ENCODE data around the gene PKD1. TPM values are rescaled to one million over a fixed set of nuclear protein-coding genes. Genes with fewer than 3 reads are reported as not detected.

Gene PKD1
- total RNA-seq, 1 donor from 2014 or later: 97.8 TPM

DNA sequence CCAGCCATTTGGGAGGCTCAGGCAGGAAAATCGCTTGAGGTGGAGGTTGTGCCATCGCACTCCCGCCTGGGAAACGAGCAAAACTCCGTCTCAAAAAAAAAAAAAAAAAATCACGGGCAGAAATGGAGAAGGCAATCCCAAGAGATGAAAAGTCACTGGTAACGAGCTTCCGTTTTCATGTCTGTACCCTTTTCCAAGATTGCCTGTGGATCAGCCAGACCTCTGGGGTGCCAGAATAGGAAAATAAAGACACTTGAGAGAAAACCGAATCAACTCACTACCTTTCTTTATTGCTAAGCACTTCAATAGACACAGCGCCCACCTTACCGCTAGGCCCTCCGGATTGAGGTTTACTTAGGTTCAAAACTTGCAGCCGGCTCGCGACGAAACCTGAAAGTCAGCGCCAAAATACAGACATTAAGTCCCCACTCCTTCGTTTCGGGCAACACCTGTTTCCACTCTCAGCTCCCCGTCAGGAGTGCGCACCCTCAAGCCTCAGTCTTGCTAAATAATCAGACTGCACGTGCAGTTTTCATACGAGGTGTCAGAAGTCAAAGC lies 18.9 kb upstream of the PKD1 start:
- TF ChIP-seq, protein P1, sequence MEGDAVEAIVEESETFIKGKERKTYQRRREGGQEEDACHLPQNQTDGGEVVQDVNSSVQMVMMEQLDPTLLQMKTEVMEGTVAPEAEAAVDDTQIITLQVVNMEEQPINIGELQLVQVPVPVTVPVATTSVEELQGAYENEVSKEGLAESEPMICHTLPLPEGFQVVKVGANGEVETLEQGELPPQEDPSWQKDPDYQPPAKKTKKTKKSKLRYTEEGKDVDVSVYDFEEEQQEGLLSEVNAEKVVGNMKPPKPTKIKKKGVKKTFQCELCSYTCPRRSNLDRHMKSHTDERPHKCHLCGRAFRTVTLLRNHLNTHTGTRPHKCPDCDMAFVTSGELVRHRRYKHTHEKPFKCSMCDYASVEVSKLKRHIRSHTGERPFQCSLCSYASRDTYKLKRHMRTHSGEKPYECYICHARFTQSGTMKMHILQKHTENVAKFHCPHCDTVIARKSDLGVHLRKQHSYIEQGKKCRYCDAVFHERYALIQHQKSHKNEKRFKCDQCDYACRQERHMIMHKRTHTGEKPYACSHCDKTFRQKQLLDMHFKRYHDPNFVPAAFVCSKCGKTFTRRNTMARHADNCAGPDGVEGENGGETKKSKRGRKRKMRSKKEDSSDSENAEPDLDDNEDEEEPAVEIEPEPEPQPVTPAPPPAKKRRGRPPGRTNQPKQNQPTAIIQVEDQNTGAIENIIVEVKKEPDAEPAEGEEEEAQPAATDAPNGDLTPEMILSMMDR (IDR thresholded peaks at IDR 0.05; ENCODE audit: unreplicated experiment): no peak
- DNase-seq (ENCODE audit: low spot score, unreplicated experiment): no peak
- Mint-ChIP-seq H3K4me3 (ENCODE audit: low read depth) (peak overlapping the region; percentile 92), H3K4me1 (ENCODE audit: low read depth) (peaks cover 52% of the 10 kb centered on the region), H3K27ac (peak overlapping the region; percentile 93), H3K36me3 (ENCODE audit: insufficient read depth) (peaks cover 5% of the 10 kb centered on the region), H3K27me3 (no peaks in the 10 kb centered on the region), H3K9me3 (ENCODE audit: low read depth) (no peaks in the 10 kb centered on the region)

DNA sequence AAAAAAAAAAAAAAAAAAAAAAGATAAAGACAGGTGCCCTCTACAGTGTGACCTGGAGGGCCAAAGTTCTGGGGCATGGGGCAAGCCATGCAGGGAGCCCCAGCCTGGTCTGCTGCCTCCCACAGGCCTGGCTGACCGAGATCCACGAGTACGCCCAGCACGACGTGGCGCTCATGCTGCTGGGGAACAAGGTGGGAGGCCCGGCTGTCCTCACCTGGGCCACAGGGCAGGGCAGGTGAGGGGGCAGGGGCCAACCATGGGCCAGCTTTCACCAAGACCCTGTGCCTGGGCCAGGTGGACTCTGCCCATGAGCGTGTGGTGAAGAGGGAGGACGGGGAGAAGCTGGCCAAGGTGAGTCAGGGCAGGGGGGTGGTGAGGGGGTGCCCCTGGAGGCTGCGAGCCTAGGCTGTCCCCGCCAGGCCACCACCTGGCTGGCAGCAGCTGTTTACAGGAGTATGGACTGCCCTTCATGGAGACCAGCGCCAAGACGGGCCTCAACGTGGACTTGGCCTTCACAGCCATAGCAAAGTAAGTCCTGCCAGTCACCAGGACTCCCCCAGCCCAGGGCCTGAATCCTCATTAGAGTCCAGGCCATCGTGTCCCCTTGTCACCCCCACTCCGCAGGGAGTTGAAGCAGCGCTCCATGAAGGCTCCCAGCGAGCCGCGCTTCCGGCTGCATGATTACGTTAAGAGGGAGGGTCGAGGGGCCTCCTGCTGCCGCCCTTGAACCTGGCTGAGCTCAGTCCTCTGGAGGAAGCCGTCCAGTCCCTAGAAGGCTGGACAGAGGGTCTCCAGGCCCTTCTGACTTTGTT lies 17.2 kb upstream of the PKD1 start:
- peak overlapping the region; percentile 74 for H3K27ac Mint-ChIP-seq
- no peak for DNase-seq (ENCODE audit: low spot score, unreplicated experiment)

DNA sequence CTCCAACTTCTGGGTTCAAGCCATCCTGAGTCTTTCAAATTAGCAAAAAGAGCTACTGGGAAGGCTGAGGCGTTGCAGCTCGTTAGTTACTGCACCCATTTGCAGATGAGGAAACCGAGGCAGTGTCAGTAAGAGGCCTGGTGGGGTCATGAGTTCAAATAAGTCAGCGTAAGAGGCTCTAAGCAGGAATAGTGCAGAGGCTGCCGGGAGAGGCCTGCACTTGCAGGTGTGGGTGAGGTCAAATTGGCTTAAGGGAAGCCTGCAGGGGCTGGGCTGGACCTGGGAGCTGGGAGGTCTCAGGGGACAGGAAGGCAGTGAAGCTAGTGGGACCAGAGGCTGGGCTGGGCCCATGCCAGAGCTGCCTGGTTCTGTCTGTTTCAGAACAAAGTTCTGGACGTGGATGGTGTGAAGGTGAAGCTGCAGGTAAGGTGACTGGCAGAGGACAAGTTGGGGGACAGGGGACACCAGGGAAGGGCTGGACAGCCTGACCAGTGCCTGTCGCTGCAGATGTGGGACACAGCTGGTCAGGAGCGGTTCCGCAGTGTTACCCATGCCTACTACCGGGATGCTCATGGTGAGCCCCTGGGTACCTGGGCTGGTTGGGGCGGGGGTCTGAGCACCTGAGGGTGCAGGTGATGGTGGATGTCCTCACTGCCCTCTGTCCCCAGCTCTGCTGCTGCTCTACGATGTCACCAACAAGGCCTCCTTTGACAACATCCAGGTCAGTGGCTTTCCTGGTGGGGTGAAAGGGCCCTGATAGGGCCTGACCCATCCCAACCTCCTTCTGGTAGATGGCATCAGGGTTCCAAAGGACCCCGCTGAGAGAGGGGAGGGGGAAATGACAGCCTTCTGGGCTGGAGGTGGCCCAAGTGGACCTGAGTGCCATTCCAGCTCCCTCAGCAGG lies 15.7 kb upstream of the PKD1 start:
- Mint-ChIP-seq H3K27ac (no peak overlapping the region), H3K27me3 (no peaks in the 10 kb centered on the region)

More for the DNA sequence above, 17.2 kb upstream of the PKD1 start:
- H3K27me3 Mint-ChIP-seq: no peaks in the 10 kb centered on the region
- H3K4me1 Mint-ChIP-seq (ENCODE audit: low read depth): peaks cover 50% of the 10 kb centered on the region
- H3K9me3 Mint-ChIP-seq (ENCODE audit: low read depth): no peaks in the 10 kb centered on the region
- H3K36me3 Mint-ChIP-seq (ENCODE audit: insufficient read depth): peaks cover 5% of the 10 kb centered on the region
- H3K4me3 Mint-ChIP-seq (ENCODE audit: low read depth): peak overlapping the region; percentile 92
- TF ChIP-seq, protein P1 (IDR thresholded peaks at IDR 0.05; ENCODE audit: unreplicated experiment): no peak

DNA sequence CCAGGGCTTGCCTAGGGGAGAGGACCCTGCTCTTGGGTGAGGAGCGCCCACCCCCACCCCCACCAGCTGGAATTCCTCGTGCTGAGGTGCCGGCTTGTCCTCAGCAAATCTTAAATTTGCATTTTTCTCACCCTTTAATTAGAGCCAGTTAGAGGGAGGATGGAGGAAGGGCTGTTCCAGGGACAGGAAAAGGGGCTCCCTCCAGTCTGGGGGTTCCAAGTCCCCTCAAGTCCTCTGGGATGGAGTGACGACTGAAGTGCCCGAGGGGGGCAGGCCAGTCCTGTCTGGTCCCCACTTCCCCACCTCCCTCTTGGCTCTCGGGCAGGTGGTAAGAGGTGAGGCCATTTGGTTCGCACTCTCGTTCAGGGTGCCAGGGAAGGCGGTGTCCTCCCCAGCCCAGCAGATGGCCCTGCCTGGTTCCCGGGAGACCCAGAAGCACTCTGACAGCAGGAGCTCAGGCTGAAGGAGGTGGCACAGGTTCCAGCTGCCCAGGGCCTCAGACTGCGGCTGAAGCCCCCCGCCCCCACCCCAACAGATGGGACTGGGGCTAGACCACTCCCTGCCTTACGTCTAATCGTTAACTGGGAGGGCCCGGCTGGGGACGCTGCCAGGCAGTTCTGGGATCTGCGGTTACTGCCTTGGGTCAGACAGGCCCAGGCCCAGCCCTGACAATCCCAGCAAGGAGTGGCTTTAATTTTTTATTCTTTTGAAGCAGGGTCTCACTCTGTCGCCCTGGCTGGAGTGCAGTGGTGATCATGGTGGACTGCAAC lies 14.9 kb upstream of the PKD1 start:
- Mint-ChIP-seq H3K36me3 (ENCODE audit: insufficient read depth) (peaks cover 5% of the 10 kb centered on the region), H3K4me1 (ENCODE audit: low read depth) (peaks cover 32% of the 10 kb centered on the region), H3K27ac (peak overlapping the region; percentile 20), H3K4me3 (ENCODE audit: low read depth) (peak overlapping the region; percentile 60), H3K27me3 (peaks cover 4% of the 10 kb centered on the region), H3K9me3 (ENCODE audit: low read depth) (no peaks in the 10 kb centered on the region)
- TF ChIP-seq, protein P1 (IDR thresholded peaks at IDR 0.05; ENCODE audit: unreplicated experiment): no peak
- no peak for DNase-seq (ENCODE audit: low spot score, unreplicated experiment)

More for the DNA sequence above, 15.7 kb upstream of the PKD1 start:
- TF ChIP-seq, protein P1 (IDR thresholded peaks at IDR 0.05; ENCODE audit: unreplicated experiment): no peak
- no peak for DNase-seq (ENCODE audit: low spot score, unreplicated experiment)
- Mint-ChIP-seq H3K36me3 (ENCODE audit: insufficient read depth) (peaks cover 5% of the 10 kb centered on the region), H3K4me1 (ENCODE audit: low read depth) (peaks cover 36% of the 10 kb centered on the region), H3K4me3 (ENCODE audit: low read depth) (peak overlapping the region; percentile 60), H3K9me3 (ENCODE audit: low read depth) (no peaks in the 10 kb centered on the region)
